Type B pancreatic cell (in vitro differentiated cells): Measurements from ENCODE around the gene CNTNAP2. TPM values are rescaled to one million over a fixed set of nuclear protein-coding genes. Genes with fewer than 3 reads are reported as not detected.

Experiments used
- DNase-seq: peaks from one replicate; pipeline ENCODE4 v3.0.0; 2021; ENCODE audit warnings: mixed read lengths; ENCODE audit not compliant: unreplicated experiment; ENCODE audit errors: extremely low spot score
- H3K27ac Mint-ChIP-seq: 2 replicates; pipeline ENCODE4 v1.8.0; 2021; ENCODE audit warnings: mild to moderate bottlenecking, mixed read lengths
- H3K27me3 Mint-ChIP-seq: 2 replicates; pipeline ENCODE4 v1.8.0; 2021; ENCODE audit warnings: mixed read lengths
- H3K36me3 Mint-ChIP-seq: 2 replicates; pipeline ENCODE4 v1.8.0; 2021; ENCODE audit warnings: mixed read lengths
- H3K4me1 Mint-ChIP-seq: one replicate; pipeline ENCODE4 v1.8.0; 2021; ENCODE audit warnings: mixed read lengths; ENCODE audit not compliant: unreplicated experiment
- H3K4me3 Mint-ChIP-seq: 2 replicates; pipeline ENCODE4 v1.8.0; 2021; ENCODE audit warnings: mild to moderate bottlenecking, mixed read lengths
- H3K9me3 Mint-ChIP-seq: 2 replicates; pipeline ENCODE4 v1.8.0; 2021; ENCODE audit warnings: mixed read lengths
- total RNA-seq: library from RNA; stranded (reverse); gene quantifications from 2 replicates; pipeline ENCODE4 v1.2.1, GENCODE V29; 2021; ENCODE audit warnings: low replicate concordance
- TF ChIP-seq, protein P1 (sequence below): fragments of 200-600 bp; sonication (generic); conservative IDR thresholded peaks from 2 replicates; pipeline ENCODE4 v1.5.0; 2021; ENCODE audit warnings: antibody characterized with exemption, mild to moderate bottlenecking

CNTNAP2 gene
- total RNA-seq, 1 donor from 2014 or later: 26.8 TPM

DNA sequence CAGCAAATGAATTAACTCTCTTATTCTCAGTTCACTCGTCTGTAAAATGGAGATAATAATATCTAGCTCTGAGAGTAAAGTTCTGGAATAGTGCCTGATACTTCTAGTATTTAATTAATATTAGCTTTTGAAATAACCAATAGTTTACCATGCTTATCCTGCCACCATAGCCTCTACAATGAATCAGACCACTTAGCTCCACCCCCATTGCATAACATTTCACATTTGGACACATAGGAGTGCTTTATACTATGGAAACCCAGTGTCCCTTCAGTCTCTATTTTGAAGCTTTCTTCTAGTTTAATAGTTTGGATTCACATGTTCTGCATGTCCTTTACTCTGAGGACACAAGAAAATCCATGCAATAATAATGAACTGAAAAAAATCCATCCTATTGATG, 2046.6 kb downstream of the CNTNAP2 start:
- Mint-ChIP-seq H3K27me3 (no peaks in the 10 kb centered on the region), H3K36me3 (no peaks in the 10 kb centered on the region), H3K9me3 (no peaks in the 10 kb centered on the region), H3K4me3 (no peak overlapping the region), H3K4me1 (no peaks in the 10 kb centered on the region), H3K27ac (no peak overlapping the region)
- TF ChIP-seq, protein P1, sequence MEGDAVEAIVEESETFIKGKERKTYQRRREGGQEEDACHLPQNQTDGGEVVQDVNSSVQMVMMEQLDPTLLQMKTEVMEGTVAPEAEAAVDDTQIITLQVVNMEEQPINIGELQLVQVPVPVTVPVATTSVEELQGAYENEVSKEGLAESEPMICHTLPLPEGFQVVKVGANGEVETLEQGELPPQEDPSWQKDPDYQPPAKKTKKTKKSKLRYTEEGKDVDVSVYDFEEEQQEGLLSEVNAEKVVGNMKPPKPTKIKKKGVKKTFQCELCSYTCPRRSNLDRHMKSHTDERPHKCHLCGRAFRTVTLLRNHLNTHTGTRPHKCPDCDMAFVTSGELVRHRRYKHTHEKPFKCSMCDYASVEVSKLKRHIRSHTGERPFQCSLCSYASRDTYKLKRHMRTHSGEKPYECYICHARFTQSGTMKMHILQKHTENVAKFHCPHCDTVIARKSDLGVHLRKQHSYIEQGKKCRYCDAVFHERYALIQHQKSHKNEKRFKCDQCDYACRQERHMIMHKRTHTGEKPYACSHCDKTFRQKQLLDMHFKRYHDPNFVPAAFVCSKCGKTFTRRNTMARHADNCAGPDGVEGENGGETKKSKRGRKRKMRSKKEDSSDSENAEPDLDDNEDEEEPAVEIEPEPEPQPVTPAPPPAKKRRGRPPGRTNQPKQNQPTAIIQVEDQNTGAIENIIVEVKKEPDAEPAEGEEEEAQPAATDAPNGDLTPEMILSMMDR: no peak
- no peak for DNase-seq

DNA sequence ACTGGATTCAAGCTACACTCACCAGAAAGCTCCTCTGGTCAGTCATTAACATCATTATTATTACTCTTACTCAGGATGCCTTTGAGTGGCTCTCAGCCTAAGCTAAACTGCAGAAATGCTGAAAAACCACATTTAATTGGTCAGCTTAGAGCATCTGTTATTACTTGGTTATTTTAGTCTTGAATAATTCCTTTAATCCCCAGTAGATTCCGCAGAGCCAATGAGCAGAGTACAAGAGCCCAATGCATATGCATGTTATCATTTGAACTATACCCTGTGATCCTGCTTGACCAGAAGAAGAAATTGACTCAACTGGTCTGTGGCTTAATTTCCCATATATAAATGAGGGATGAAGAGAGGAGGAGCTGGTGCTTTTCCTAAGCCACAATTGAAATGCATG, 2056.3 kb downstream of the CNTNAP2 start:
- TF ChIP-seq, protein P1: no peak

GRCh38 chr7:148173369-148173768, 2056.8 kb downstream of the CNTNAP2 start:
- Mint-ChIP-seq H3K4me3 (no peak overlapping the region), H3K36me3 (no peaks in the 10 kb centered on the region), H3K4me1 (peaks cover 17% of the 10 kb centered on the region), H3K27me3 (peaks cover 25% of the 10 kb centered on the region), H3K27ac (no peak overlapping the region), H3K9me3 (no peaks in the 10 kb centered on the region)
- TF ChIP-seq, protein P1: no peak
- no peak for DNase-seq

More for the DNA sequence above, 2056.3 kb downstream of the CNTNAP2 start:
- no peak overlapping the region for H3K4me3 Mint-ChIP-seq
- peaks cover 17% of the 10 kb centered on the region for H3K4me1 Mint-ChIP-seq
- DNase-seq: no peak
- H3K27me3 Mint-ChIP-seq: peaks cover 25% of the 10 kb centered on the region
- no peak overlapping the region for H3K27ac Mint-ChIP-seq
- no peaks in the 10 kb centered on the region for H3K36me3 Mint-ChIP-seq
- no peaks in the 10 kb centered on the region for H3K9me3 Mint-ChIP-seq

DNA sequence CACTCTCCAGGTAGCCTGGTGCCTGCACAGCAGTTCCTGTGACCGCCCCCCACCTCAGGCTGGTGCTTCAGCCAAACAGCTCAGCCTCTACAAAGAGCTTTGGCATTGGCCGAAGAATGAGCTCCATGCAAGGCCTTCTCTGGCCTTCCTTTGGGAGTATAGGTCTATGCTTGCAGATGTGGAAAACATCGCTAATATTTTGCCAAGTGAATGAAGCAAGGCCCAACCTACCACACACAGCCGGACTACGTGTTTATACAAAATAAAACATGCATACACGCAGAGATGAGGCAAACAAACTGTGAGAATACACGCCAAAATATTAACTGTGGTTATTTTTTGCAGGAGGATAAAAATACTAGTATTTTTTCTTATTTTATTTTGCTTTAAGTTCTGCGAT, 2057.8 kb downstream of the CNTNAP2 start:
- Mint-ChIP-seq H3K27me3 (peaks cover 25% of the 10 kb centered on the region), H3K4me1 (peaks cover 17% of the 10 kb centered on the region), H3K4me3 (no peak overlapping the region), H3K27ac (no peak overlapping the region), H3K36me3 (no peaks in the 10 kb centered on the region), H3K9me3 (no peaks in the 10 kb centered on the region)
- TF ChIP-seq, protein P1: no peak
- DNase-seq: no peak

- DNase-seq: no peak
- TF ChIP-seq, protein P1: no peak
- H3K36me3 Mint-ChIP-seq: no peaks in the 10 kb centered on the region
- H3K9me3 Mint-ChIP-seq: no peaks in the 10 kb centered on the region
- H3K27me3 Mint-ChIP-seq: peaks cover 25% of the 10 kb centered on the region
- no peak overlapping the region for H3K27ac Mint-ChIP-seq
- H3K4me1 Mint-ChIP-seq: peaks cover 17% of the 10 kb centered on the region
- no peak overlapping the region for H3K4me3 Mint-ChIP-seq
These were observed 2058.9 kb downstream of the CNTNAP2 start for GRCh38 chr7:148175512-148175911.

DNA sequence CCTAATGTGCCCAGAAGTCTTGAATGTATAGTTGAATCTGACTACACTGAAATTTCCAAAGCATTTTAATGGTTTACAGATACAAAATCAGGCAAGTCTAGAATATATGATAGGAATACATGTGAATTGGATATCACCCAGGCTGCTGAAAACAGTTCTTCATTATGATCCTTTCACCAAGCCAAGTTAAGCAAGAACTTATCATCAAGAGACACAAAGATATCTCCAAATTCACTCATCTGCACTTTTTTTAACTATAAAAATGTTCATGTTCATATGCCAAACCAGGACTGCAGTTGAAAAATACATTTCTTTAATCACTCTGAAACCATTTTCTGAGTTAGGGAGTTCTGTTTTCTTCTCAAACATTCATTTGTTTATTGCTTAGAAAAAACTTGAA, 2061.4 kb downstream of the CNTNAP2 start:
- Mint-ChIP-seq H3K27ac (no peak overlapping the region), H3K4me1 (peaks cover 8% of the 10 kb centered on the region), H3K4me3 (no peak overlapping the region), H3K36me3 (no peaks in the 10 kb centered on the region), H3K9me3 (no peaks in the 10 kb centered on the region), H3K27me3 (peaks cover 21% of the 10 kb centered on the region)
- DNase-seq: no peak
- TF ChIP-seq, protein P1: no peak
